Measurements from ENCODE around the gene GAST.
"Not testable (repeated sequence)": the region's sequence is repeated elsewhere in the genome, so short reads cannot be mapped to it uniquely, and the experiment has no call there.

Gene GAST

GRCh38 chr17:41711669-41712400 is at the start of gene GAST:
Gene GAST, plus strand, starts transcription at chr17:41712331. Its CDS starts 3,106 bp downstream, at chr17:41715437.
- in situ Hi-C loops (cut with MboI; ENCODE audit: low sequenced_read_pairs) = no loop called here

- in situ Hi-C loops (cut with MboI; ENCODE audit: low sequenced_read_pairs) = loop anchor here (25.0 kb wide), 1 partner anchor 751 kb away; no protein-coding TSS in a partner anchor
These were observed 48.5 kb upstream of the GAST start for GRCh38 chr17:41663451-41664171.

- in situ Hi-C loops (cut with MboI; ENCODE audit: low sequenced_read_pairs) = loop anchor here (25.0 kb wide), 1 partner anchor 752 kb away; no protein-coding TSS in a partner anchor
These were observed 48.0 kb upstream of the GAST start for GRCh38 chr17:41664172-41664457.

- in situ Hi-C loops (cut with MboI; ENCODE audit: low sequenced_read_pairs) = loop anchor here (25.0 kb wide), 1 partner anchor 753 kb away; no protein-coding TSS in a partner anchor
These were observed 47.3 kb upstream of the GAST start for GRCh38 chr17:41664587-41665565.

- in situ Hi-C loops (cut with MboI; ENCODE audit: low sequenced_read_pairs) = loop anchor here (25.0 kb wide), 1 partner anchor 753 kb away; no protein-coding TSS in a partner anchor
These were observed 46.4 kb upstream of the GAST start for GRCh38 chr17:41665566-41666236.

GRCh38 chr17:41666237-41666641 is 45.9 kb upstream of the GAST start:
- in situ Hi-C loops (cut with MboI; ENCODE audit: low sequenced_read_pairs) = loop anchor here (25.0 kb wide), 1 partner anchor 754 kb away; no protein-coding TSS in a partner anchor

- in situ Hi-C loops (cut with MboI; ENCODE audit: low sequenced_read_pairs) = loop anchor here (25.0 kb wide), 1 partner anchor 754 kb away; no protein-coding TSS in a partner anchor
These were observed 45.3 kb upstream of the GAST start for GRCh38 chr17:41666708-41667279.

GRCh38 chr17:41667280-41668041 is 44.7 kb upstream of the GAST start:
- in situ Hi-C loops (cut with MboI; ENCODE audit: low sequenced_read_pairs) = loop anchor here (25.0 kb wide), 1 partner anchor 755 kb away; no protein-coding TSS in a partner anchor

GRCh38 chr17:41672153-41672552 is 40.0 kb upstream of the GAST start:
- in situ Hi-C loops (cut with MboI; ENCODE audit: low sequenced_read_pairs) = loop anchor here (25.0 kb wide), 1 partner anchor 760 kb away; no protein-coding TSS in a partner anchor

GRCh38 chr17:41675157-41676057 is 36.7 kb upstream of the GAST start:
- in situ Hi-C loops (cut with MboI; ENCODE audit: low sequenced_read_pairs) = not testable (repeated sequence)

- in situ Hi-C loops (cut with MboI; ENCODE audit: low sequenced_read_pairs) = no loop called here
These were observed 36.1 kb upstream of the GAST start for GRCh38 chr17:41676058-41676419.

GRCh38 chr17:41678411-41678906 is 33.7 kb upstream of the GAST start:
- in situ Hi-C loops (cut with MboI; ENCODE audit: low sequenced_read_pairs) = no loop called here

- in situ Hi-C loops (cut with MboI; ENCODE audit: low sequenced_read_pairs) = no loop called here
These were observed 33.0 kb upstream of the GAST start for GRCh38 chr17:41678907-41679739.

- in situ Hi-C loops (cut with MboI; ENCODE audit: low sequenced_read_pairs) = no loop called here
These were observed 32.2 kb upstream of the GAST start for GRCh38 chr17:41679740-41680425.

- in situ Hi-C loops (cut with MboI; ENCODE audit: low sequenced_read_pairs) = no loop called here
These were observed 31.6 kb upstream of the GAST start for GRCh38 chr17:41680426-41681040.

- in situ Hi-C loops (cut with MboI; ENCODE audit: low sequenced_read_pairs) = no loop called here
These were observed 30.4 kb upstream of the GAST start for GRCh38 chr17:41681776-41682175.
